ENCODE measurements around the gene EXOSC7. TPM values are rescaled to one million over a fixed set of nuclear protein-coding genes. Genes with fewer than 3 reads are reported as not detected.

The EXOSC7 gene
- total and polyA plus RNA-seq, 5 donors, result 22.7 to 37.5 (median 29.6) TPM

GRCh38 chr3:45007091-45007490, 31.0 kb downstream of the EXOSC7 start:
- Histone ChIP-seq H3K27ac (ENCODE audit: low read length) (no peak overlapping the region), H3K4me3 (ENCODE audit: low read length) (no peak overlapping the region), H3K27me3 (ENCODE audit: control insufficient read depth, insufficient read depth) (no peaks in the 10 kb centered on the region), H3K4me1 (ENCODE audit: control insufficient read depth, insufficient read depth, low read length) (peaks cover 16% of the 10 kb centered on the region), H3K9me3 (ENCODE audit: control insufficient read depth, low read length) (no peaks in the 10 kb centered on the region)
- intact Hi-C loops (cut with DNase I), result no loop called here
- 89% methylated on average over 8 of the region's 8 CpGs for whole genome bisulfite sequencing
- DNase-seq, result no peak
- ATAC-seq, result no peak

- intact Hi-C loops (cut with DNase I), result no loop called here
- no peaks in the 10 kb centered on the region for H3K27me3 ChIP-seq (ENCODE audit: control insufficient read depth, insufficient read depth)
- DNase-seq (no peak), ATAC-seq (no peak)
- no peak overlapping the region for H3K4me3 ChIP-seq (ENCODE audit: low read length)
- WGBS, result 100% methylated on average over 1 of the region's 1 CpG
- peaks cover 21% of the 10 kb centered on the region for H3K4me1 ChIP-seq (ENCODE audit: control insufficient read depth, insufficient read depth, low read length)
- H3K27ac ChIP-seq (ENCODE audit: low read length), result no peak overlapping the region
- H3K9me3 ChIP-seq (ENCODE audit: control insufficient read depth, low read length), result no peaks in the 10 kb centered on the region
These were observed 32.1 kb downstream of the EXOSC7 start for GRCh38 chr3:45008117-45008516.

GRCh38 chr3:45009868-45010267, 33.8 kb downstream of the EXOSC7 start:
- ATAC-seq (no peak), DNase-seq (no peak)
- H3K9me3 ChIP-seq (ENCODE audit: control insufficient read depth, low read length), result no peaks in the 10 kb centered on the region
- no peaks in the 10 kb centered on the region for H3K27me3 ChIP-seq (ENCODE audit: control insufficient read depth, insufficient read depth)
- no peak overlapping the region for H3K4me3 ChIP-seq (ENCODE audit: low read length)
- WGBS, result 100% methylated on average over 1 of the region's 1 CpG
- no peak overlapping the region for H3K27ac ChIP-seq (ENCODE audit: low read length)
- H3K4me1 ChIP-seq (ENCODE audit: control insufficient read depth, insufficient read depth, low read length), result peaks cover 22% of the 10 kb centered on the region
- intact Hi-C loops (cut with DNase I), result no loop called here

GRCh38 chr3:45010811-45011333, 34.8 kb downstream of the EXOSC7 start:
- no peak for DNase-seq
- Histone ChIP-seq H3K9me3 (ENCODE audit: control insufficient read depth, low read length) (no peaks in the 10 kb centered on the region), H3K27ac (ENCODE audit: low read length) (peak overlapping the region; percentile 99), H3K4me3 (ENCODE audit: low read length) (no peak overlapping the region), H3K4me1 (ENCODE audit: control insufficient read depth, insufficient read depth, low read length) (peaks cover 22% of the 10 kb centered on the region), H3K27me3 (ENCODE audit: control insufficient read depth, insufficient read depth) (no peaks in the 10 kb centered on the region)
- peak in 1 of 2 donors; percentile 29 for ATAC-seq
- 47% methylated on average over 3 of the region's 3 CpGs for WGBS
- intact Hi-C loops (cut with DNase I), result no loop called here

- intact Hi-C loops (cut with DNase I), result no loop called here
- ATAC-seq (peak; percentile 92 to 93), DNase-seq (peak; percentile 82 to 88 (median 85))
- 8% methylated on average over 7 of the region's 7 CpGs for WGBS
- Histone ChIP-seq H3K27me3 (ENCODE audit: control insufficient read depth, insufficient read depth) (no peaks in the 10 kb centered on the region), H3K4me1 (ENCODE audit: control insufficient read depth, insufficient read depth, low read length) (peaks cover 22% of the 10 kb centered on the region), H3K9me3 (ENCODE audit: control insufficient read depth, low read length) (no peaks in the 10 kb centered on the region), H3K27ac (ENCODE audit: low read length) (peak overlapping the region; percentile 99), H3K4me3 (ENCODE audit: low read length) (no peak overlapping the region)
These were observed 35.9 kb downstream of the EXOSC7 start for GRCh38 chr3:45011756-45012508.

- 78% methylated on average over 4 of the region's 4 CpGs for WGBS
- H3K27me3 ChIP-seq (ENCODE audit: control insufficient read depth, insufficient read depth), result no peaks in the 10 kb centered on the region
- no peak for ATAC-seq
- intact Hi-C loops (cut with DNase I), result no loop called here
- no peak overlapping the region for H3K4me3 ChIP-seq (ENCODE audit: low read length)
- H3K9me3 ChIP-seq (ENCODE audit: control insufficient read depth, low read length), result no peaks in the 10 kb centered on the region
- peaks cover 22% of the 10 kb centered on the region for H3K4me1 ChIP-seq (ENCODE audit: control insufficient read depth, insufficient read depth, low read length)
- no peak for DNase-seq
- peak overlapping the region; percentile 99 for H3K27ac ChIP-seq (ENCODE audit: low read length)
These were observed 36.5 kb downstream of the EXOSC7 start for GRCh38 chr3:45012577-45012976.

GRCh38 chr3:45016916-45017315, 40.9 kb downstream of the EXOSC7 start:
- H3K27ac ChIP-seq (ENCODE audit: low read length), result no peak overlapping the region
- no peaks in the 10 kb centered on the region for H3K27me3 ChIP-seq (ENCODE audit: control insufficient read depth, insufficient read depth)
- H3K4me3 ChIP-seq (ENCODE audit: low read length), result no peak overlapping the region
- DNase-seq, result no peak
- no peaks in the 10 kb centered on the region for H3K9me3 ChIP-seq (ENCODE audit: control insufficient read depth, low read length)
- no peak for ATAC-seq
- WGBS, result 50% methylated on average over 2 of the region's 2 CpGs
- intact Hi-C loops (cut with DNase I), result no loop called here
- peaks cover 15% of the 10 kb centered on the region for H3K4me1 ChIP-seq (ENCODE audit: control insufficient read depth, insufficient read depth, low read length)

GRCh38 chr3:45017821-45018220, 41.8 kb downstream of the EXOSC7 start:
- peak in 1 of 3 donors; percentile 74 for DNase-seq
- H3K9me3 ChIP-seq (ENCODE audit: control insufficient read depth, low read length), result no peaks in the 10 kb centered on the region
- 44% methylated on average over 5 of the region's 5 CpGs for WGBS
- H3K4me1 ChIP-seq (ENCODE audit: control insufficient read depth, insufficient read depth, low read length), result peaks cover 14% of the 10 kb centered on the region
- ATAC-seq, result no peak
- intact Hi-C loops (cut with DNase I), result no loop called here
- no peaks in the 10 kb centered on the region for H3K27me3 ChIP-seq (ENCODE audit: control insufficient read depth, insufficient read depth)
- no peak overlapping the region for H3K4me3 ChIP-seq (ENCODE audit: low read length)
- no peak overlapping the region for H3K27ac ChIP-seq (ENCODE audit: low read length)

GRCh38 chr3:45020534-45020933, 44.5 kb downstream of the EXOSC7 start:
- Histone ChIP-seq H3K27ac (ENCODE audit: low read length) (no peak overlapping the region), H3K27me3 (ENCODE audit: control insufficient read depth, insufficient read depth) (no peaks in the 10 kb centered on the region), H3K4me1 (ENCODE audit: control insufficient read depth, insufficient read depth, low read length) (peaks cover 18% of the 10 kb centered on the region), H3K4me3 (ENCODE audit: low read length) (no peak overlapping the region), H3K9me3 (ENCODE audit: control insufficient read depth, low read length) (no peaks in the 10 kb centered on the region)
- intact Hi-C loops (cut with DNase I), result no loop called here
- DNase-seq (no peak), ATAC-seq (no peak)
- WGBS, result 90% methylated on average over 8 of the region's 8 CpGs

- Histone ChIP-seq H3K4me1 (ENCODE audit: control insufficient read depth, insufficient read depth, low read length) (peaks cover 18% of the 10 kb centered on the region), H3K4me3 (ENCODE audit: low read length) (no peak overlapping the region), H3K9me3 (ENCODE audit: control insufficient read depth, low read length) (no peaks in the 10 kb centered on the region), H3K27ac (ENCODE audit: low read length) (no peak overlapping the region), H3K27me3 (ENCODE audit: control insufficient read depth, insufficient read depth) (no peaks in the 10 kb centered on the region)
- ATAC-seq, result peak; percentile 89 to 91
- peak; percentile 85 to 94 (median 88) for DNase-seq
- intact Hi-C loops (cut with DNase I), result no loop called here
- 56% methylated on average over 12 of the region's 12 CpGs for WGBS
These were observed 45.7 kb downstream of the EXOSC7 start for GRCh38 chr3:45021524-45022297.

- Histone ChIP-seq H3K4me1 (ENCODE audit: control insufficient read depth, insufficient read depth, low read length) (peaks cover 18% of the 10 kb centered on the region), H3K27me3 (ENCODE audit: control insufficient read depth, insufficient read depth) (no peaks in the 10 kb centered on the region), H3K4me3 (ENCODE audit: low read length) (no peak overlapping the region), H3K9me3 (ENCODE audit: control insufficient read depth, low read length) (no peaks in the 10 kb centered on the region), H3K27ac (ENCODE audit: low read length) (no peak overlapping the region)
- ATAC-seq (no peak), DNase-seq (no peak)
- 75% methylated on average over 3 of the region's 3 CpGs for WGBS
- intact Hi-C loops (cut with DNase I), result no loop called here
These were observed 47.6 kb downstream of the EXOSC7 start for GRCh38 chr3:45023675-45024074.

Measured in right cardiac atrium (tissue), 5 donors.